ENCODE data around the gene DMKN.

- TF ChIP-seq CTCF (IDR thresholded peaks at IDR 0.05; ENCODE audit: insufficient read depth, low read length) (no peak), REST (IDR thresholded peaks at IDR 0.05; ENCODE audit: insufficient replicate concordance, low read depth) (no peak), POLR2AphosphoS5 (IDR thresholded peaks at IDR 0.05; ENCODE audit: low read depth) (no peak), SPI1 (IDR thresholded peaks at IDR 0.05; ENCODE audit: borderline replicate concordance, low read depth) (peak; percentile 97)
Observed at GRCh38 chr19:35458731-35459391, 54.6 kb downstream of the DMKN start.

Measured in HL-60 (cell line).